Calu3 (cell line): Measurements from ENCODE around the gene TTC29. TPM values are rescaled to one million over a fixed set of nuclear protein-coding genes. Genes with fewer than 3 reads are reported as not detected.

Experiments
- BruUV-seq: library from RNA; stranded (reverse); fragments of 400-500 nt; replicated peaks from 2 replicates; lab custom pipeline; 2021; lab: Mats Ljungman, UMichigan
- CTCF ChIA-PET: fragments of 300-600 bp; sonication (Branson Sonifier 250); formaldehyde crosslinking; loops from one replicate; lab custom pipeline; 2022; ENCODE audit warnings: antibody characterized with exemption; lab: Charles Lee
- DNase-seq: peaks from one replicate; pipeline ENCODE4 v3.0.0; 2022
- H3K27ac Mint-ChIP-seq: one replicate; pipeline ENCODE4 v1.8.0; 2022; ENCODE audit warnings: mixed read lengths; ENCODE audit not compliant: unreplicated experiment
- H3K27me3 Mint-ChIP-seq: one replicate; pipeline ENCODE4 v1.8.0; 2022; ENCODE audit warnings: mixed read lengths; ENCODE audit not compliant: unreplicated experiment
- H3K36me3 Mint-ChIP-seq: one replicate; pipeline ENCODE4 v1.8.0; 2022; ENCODE audit warnings: mild to moderate bottlenecking, moderate library complexity, mixed read lengths; ENCODE audit not compliant: insufficient read depth, unreplicated experiment
- H3K4me1 Mint-ChIP-seq: one replicate; pipeline ENCODE4 v1.8.0; 2022; ENCODE audit warnings: mild to moderate bottlenecking, low read depth, mixed read lengths; ENCODE audit not compliant: unreplicated experiment
- H3K4me3 Mint-ChIP-seq: one replicate; pipeline ENCODE4 v1.8.0; 2022; ENCODE audit warnings: mild to moderate bottlenecking, low read depth, moderate library complexity, mixed read lengths; ENCODE audit not compliant: unreplicated experiment
- H3K9me3 Mint-ChIP-seq: one replicate; pipeline ENCODE4 v1.8.0; 2022; ENCODE audit warnings: low read depth, mixed read lengths; ENCODE audit not compliant: unreplicated experiment
- CTCF ChIP-seq: fragments of 200-600 bp; IDR thresholded peaks from one replicate; pipeline ENCODE4 v1.8.0; 2022; ENCODE audit warnings: antibody characterized with exemption; ENCODE audit not compliant: unreplicated experiment
- intact Hi-C: fragments of 100-400 bp; cut with micrococcal nuclease; formaldehyde crosslinking; loops from one replicate; pipeline ENCODE4 v1.10.0; 2022; ENCODE audit not compliant: unreplicated experiment
- total RNA-seq: library from RNA; stranded (reverse); gene quantifications from 2 replicates; pipeline ENCODE4 v1.2.3, GENCODE V29; 2022

Gene TTC29
- total RNA-seq, 1 experiment from 2014 or later, result not detected

- no peak for TF ChIP-seq CTCF
- BruUV-seq, result no TSS peak
- no peaks in the 10 kb centered on the region for H3K36me3 Mint-ChIP-seq
Observed at GRCh38 chr4:146842876-146843275, 102.8 kb downstream of the TTC29 start.

GRCh38 chr4:146840731-146841130 lies 104.9 kb downstream of the TTC29 start:
- no peak for DNase-seq
- intact Hi-C loops, result no loop called here
- Mint-ChIP-seq H3K36me3 (no peaks in the 10 kb centered on the region), H3K4me1 (no peaks in the 10 kb centered on the region), H3K4me3 (no peak overlapping the region), H3K27ac (no peak overlapping the region), H3K27me3 (no peaks in the 10 kb centered on the region), H3K9me3 (no peaks in the 10 kb centered on the region)
- CTCF ChIA-PET, result no interaction called here
- no peak for TF ChIP-seq CTCF
- no TSS peak for BruUV-seq

More at GRCh38 chr4:146842876-146843275, 102.8 kb downstream of the TTC29 start:
- Mint-ChIP-seq H3K4me3 (no peak overlapping the region), H3K4me1 (no peaks in the 10 kb centered on the region), H3K27ac (no peak overlapping the region), H3K27me3 (no peaks in the 10 kb centered on the region), H3K9me3 (no peaks in the 10 kb centered on the region)
- intact Hi-C loops, result no loop called here
- DNase-seq, result no peak
- CTCF ChIA-PET, result no interaction called here

GRCh38 chr4:146835096-146835495 lies 110.6 kb downstream of the TTC29 start:
- CTCF ChIA-PET, result no interaction called here
- intact Hi-C loops, result no loop called here
- H3K36me3 Mint-ChIP-seq, result no peaks in the 10 kb centered on the region
- no peaks in the 10 kb centered on the region for H3K27me3 Mint-ChIP-seq
- DNase-seq, result no peak
- H3K4me3 Mint-ChIP-seq, result no peak overlapping the region
- no peak for TF ChIP-seq CTCF
- BruUV-seq, result no TSS peak
- H3K9me3 Mint-ChIP-seq, result no peaks in the 10 kb centered on the region
- H3K27ac Mint-ChIP-seq, result no peak overlapping the region
- no peaks in the 10 kb centered on the region for H3K4me1 Mint-ChIP-seq

- H3K4me3 Mint-ChIP-seq, result no peak overlapping the region
- H3K4me1 Mint-ChIP-seq, result peaks cover 2% of the 10 kb centered on the region
- BruUV-seq, result no TSS peak
- no peak overlapping the region for H3K27ac Mint-ChIP-seq
- H3K36me3 Mint-ChIP-seq, result no peaks in the 10 kb centered on the region
- H3K9me3 Mint-ChIP-seq, result no peaks in the 10 kb centered on the region
- no peaks in the 10 kb centered on the region for H3K27me3 Mint-ChIP-seq
- TF ChIP-seq CTCF, result no peak
- no peak for DNase-seq
- intact Hi-C loops, result no loop called here
- CTCF ChIA-PET, result interaction anchor here (0.6 kb wide), 1 partner anchor 1066 kb away, joined by 4 read pairs; no protein-coding TSS in a partner anchor
Observed at GRCh38 chr4:146834263-146835034, 111.2 kb downstream of the TTC29 start.
